ENCODE results near the gene GAB4.

GRCh38 chr22:16917144-16918003 is 90.6 kb downstream of the GAB4 start:
- no peak for TF ChIP-seq POLR2A (IDR thresholded peaks at IDR 0.05; ENCODE audit: low read depth, low read length)
- TF ChIP-seq TAF1 (IDR thresholded peaks at IDR 0.05; ENCODE audit: low read depth, low read length), result no peak
- no peak for TF ChIP-seq POLR2AphosphoS5 (IDR thresholded peaks at IDR 0.05; ENCODE audit: low read depth, low read length)
- no peak for TF ChIP-seq SPI1 (IDR thresholded peaks at IDR 0.05; ENCODE audit: low read depth, low read length)

Data from GM12891 (cell line).